BE2C (cell line): ENCODE measurements around the gene CIBAR2.

ENCODE experiments used
- DNase-seq: peaks from one replicate; pipeline ENCODE4 v3.0.0-alpha.2; 2020
- H3K27me3 ChIP-seq: fragments of 250-450 bp; sonication (Bioruptor Pico); 2 replicates; pipeline ENCODE4 v1.5.1; 2020; ENCODE audit warnings: mild to moderate bottlenecking
- H3K36me3 ChIP-seq: fragments of 250-450 bp; sonication (Bioruptor Pico); 2 replicates; pipeline ENCODE4 v1.5.1; 2020; ENCODE audit warnings: mild to moderate bottlenecking
- H3K4me1 ChIP-seq: fragments of 250-450 bp; sonication (Bioruptor Pico); 2 replicates; pipeline ENCODE4 v1.5.1; 2020
- H3K4me3 ChIP-seq: 2 replicates; pipeline ENCODE4 v1.5.1; 2011; ENCODE audit warnings: low read depth, low read length
- H3K9me3 ChIP-seq: fragments of 250-450 bp; sonication (Bioruptor Pico); 2 replicates; pipeline ENCODE4 v1.5.1; 2020
- TF ChIP-seq, protein P1 (sequence below): IDR thresholded peaks from 2 replicates; pipeline ENCODE4 v1.5.1; 2012; ENCODE audit warnings: mild to moderate bottlenecking, low read depth, low read length

Gene CIBAR2

GRCh38 chr16:85048921-85049562 is 63.2 kb downstream of the CIBAR2 start:
- H3K4me3 ChIP-seq: no peak overlapping the region
- H3K36me3 ChIP-seq: no peaks in the 10 kb centered on the region
- TF ChIP-seq, protein P1, sequence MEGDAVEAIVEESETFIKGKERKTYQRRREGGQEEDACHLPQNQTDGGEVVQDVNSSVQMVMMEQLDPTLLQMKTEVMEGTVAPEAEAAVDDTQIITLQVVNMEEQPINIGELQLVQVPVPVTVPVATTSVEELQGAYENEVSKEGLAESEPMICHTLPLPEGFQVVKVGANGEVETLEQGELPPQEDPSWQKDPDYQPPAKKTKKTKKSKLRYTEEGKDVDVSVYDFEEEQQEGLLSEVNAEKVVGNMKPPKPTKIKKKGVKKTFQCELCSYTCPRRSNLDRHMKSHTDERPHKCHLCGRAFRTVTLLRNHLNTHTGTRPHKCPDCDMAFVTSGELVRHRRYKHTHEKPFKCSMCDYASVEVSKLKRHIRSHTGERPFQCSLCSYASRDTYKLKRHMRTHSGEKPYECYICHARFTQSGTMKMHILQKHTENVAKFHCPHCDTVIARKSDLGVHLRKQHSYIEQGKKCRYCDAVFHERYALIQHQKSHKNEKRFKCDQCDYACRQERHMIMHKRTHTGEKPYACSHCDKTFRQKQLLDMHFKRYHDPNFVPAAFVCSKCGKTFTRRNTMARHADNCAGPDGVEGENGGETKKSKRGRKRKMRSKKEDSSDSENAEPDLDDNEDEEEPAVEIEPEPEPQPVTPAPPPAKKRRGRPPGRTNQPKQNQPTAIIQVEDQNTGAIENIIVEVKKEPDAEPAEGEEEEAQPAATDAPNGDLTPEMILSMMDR: no peak
- no peaks in the 10 kb centered on the region; the same call in 1 of the 2 replicates for H3K4me1 ChIP-seq
- H3K9me3 ChIP-seq: no peaks in the 10 kb centered on the region
- no peaks in the 10 kb centered on the region for H3K27me3 ChIP-seq
- DNase-seq: peak; percentile 58
